Spleen (tissue), 7 donors: Measurements from ENCODE around the gene CD82.

Experiments used
- CTCF ChIP-seq, 11 experiments: fragments of 200-600 bp in 7 of 11; fragments of 450-650 bp in 4 of 11; sonication (generic) in 4 of 11; IDR thresholded peaks in 8 of 11; conservative IDR thresholded peaks in 3 of 11; 1 replicate in 7 of 11; 2 replicates in 4 of 11; pipeline versions ENCODE4 v1.4.0 to v1.8.0; 2016 to 2021; ENCODE audit warnings: antibody characterized with exemption in 11 of 11, inconsistent platforms in 4 of 11, mild to moderate bottlenecking in 1 of 11
- POLR2AphosphoS5 ChIP-seq, 3 donors: sonication (generic); formaldehyde crosslinking; IDR thresholded peaks; one replicate each; pipeline ENCODE4 v1.5.1; 2017; ENCODE audit warnings: antibody characterized with exemption in 3 of 3
- donor health status: DM: no; HTN: no; CAD: no; lungs with moderate emphysema.
- donor health status: DM: no; HTN: no; CAD: no.
- donor health status: DM: no; HTN: no; CAD: no.

- TF ChIP-seq POLR2AphosphoS5 (IDR thresholded peaks at IDR 0.05) (no peak), CTCF (IDR thresholded peaks at IDR 0.05 in 8 of 11, conservative IDR thresholded peaks at IDR 0.05 in 3 of 11) (no peak)
Observed at GRCh38 chr11:44609783-44610155, 44.3 kb downstream of the CD82 start.
